Stimulated activated CD4-positive, alpha-beta T cell treated with anti-CD3 and anti-CD28 coated beads, Interleukin-1b, Interleukin-23, amount 100 ng/mL, for 4 hours (primary cell): ENCODE results near the gene SMIM43.
"Not testable (repeated sequence)": the region's sequence is repeated elsewhere in the genome, so short reads cannot be mapped to it uniquely, and the experiment has no call there.

Source experiments
- DNase-seq, 2 donors: peaks; one replicate each; pipeline ENCODE4 v3.0.0-alpha.2; 2020; ENCODE audit warnings: low read depth in 2 of 2

SMIM43 gene

DNA sequence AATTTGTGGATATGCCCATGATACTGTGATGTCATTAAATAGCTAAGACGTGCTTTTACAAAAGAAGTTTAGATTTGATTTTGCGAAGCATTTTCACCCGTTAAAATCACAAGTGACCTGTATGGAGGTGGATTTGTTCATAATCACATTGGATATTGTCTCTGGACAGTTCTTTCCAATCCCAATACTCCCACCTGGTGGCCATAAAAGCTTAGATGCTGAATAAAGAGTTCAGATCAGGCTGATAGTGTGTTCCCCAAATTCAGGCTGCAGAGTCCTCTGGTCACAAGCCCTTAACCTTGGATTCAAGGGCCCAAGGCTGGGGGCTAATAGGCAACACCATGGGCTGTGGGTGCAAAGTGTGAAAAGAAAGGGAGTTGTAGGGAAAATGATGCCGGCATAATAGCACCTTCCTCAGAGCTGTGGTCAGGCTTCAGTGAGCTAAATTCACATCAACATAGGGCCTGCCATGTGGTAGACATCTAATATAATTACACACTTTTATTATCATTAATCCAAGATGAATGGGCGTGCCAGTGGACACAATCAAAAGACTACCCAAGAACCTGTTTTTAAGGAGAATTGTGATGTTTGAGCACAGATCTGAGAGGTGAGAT, 28.1 kb downstream of the SMIM43 start:
- no peak for DNase-seq

DNA sequence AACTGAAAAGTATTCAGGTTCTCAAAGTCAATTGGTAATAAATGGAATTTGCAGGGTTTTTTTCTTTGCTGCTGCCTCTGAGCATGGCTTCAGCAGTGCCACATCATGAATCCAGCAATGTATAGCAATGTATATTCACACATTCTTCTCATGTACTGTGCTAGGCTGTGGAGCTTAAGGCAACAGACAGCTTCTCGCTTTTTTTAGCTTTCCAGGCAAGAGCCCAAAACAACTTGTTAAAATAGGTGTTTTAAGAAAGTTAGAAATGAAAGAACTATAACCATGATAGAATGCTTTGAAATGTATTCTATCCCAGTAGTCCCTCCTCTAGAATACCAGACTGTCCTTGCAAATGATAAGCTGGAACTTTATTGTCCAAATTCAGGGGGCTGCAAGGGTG, 30.4 kb downstream of the SMIM43 start:
- DNase-seq, result no peak

DNA sequence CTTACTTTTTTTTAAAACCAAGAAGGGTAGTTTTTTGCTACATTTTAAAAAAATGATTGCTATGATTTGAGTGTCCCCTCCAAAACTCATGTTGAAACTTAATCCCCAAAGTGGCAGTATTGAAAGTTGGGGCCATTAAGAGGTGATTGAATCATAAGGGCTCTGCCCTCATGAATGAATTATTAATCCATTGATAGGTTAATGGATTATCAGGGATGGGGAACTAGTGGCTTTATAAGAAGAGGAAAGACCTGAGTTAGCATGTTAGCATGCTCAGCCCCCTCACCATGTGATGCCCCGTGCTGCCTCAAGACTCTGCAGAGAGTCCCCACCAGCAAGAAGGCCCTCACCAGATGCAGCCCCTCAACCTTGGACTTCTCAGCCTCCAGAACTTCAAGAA, 31.0 kb downstream of the SMIM43 start:
- no peak for DNase-seq

DNA sequence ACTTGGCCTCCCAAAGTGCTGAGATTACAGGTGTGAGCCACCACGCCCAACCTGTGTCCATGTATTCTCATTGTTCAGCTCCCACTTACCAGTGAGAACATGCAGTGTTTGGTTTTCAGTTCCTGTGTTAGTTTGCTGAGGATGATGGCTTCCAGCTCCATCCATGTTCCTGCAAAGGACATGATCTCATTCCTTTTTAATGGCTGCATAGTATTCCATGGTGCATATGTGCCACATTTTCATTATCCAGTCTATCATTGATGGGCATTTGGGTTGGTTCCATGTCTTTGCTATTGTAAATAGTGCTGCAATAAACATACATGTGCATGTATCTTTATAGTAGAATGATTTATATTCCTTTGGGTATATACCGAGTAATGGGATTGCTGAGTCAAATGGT, 35.2 kb downstream of the SMIM43 start:
- not testable (repeated sequence) for DNase-seq

DNA sequence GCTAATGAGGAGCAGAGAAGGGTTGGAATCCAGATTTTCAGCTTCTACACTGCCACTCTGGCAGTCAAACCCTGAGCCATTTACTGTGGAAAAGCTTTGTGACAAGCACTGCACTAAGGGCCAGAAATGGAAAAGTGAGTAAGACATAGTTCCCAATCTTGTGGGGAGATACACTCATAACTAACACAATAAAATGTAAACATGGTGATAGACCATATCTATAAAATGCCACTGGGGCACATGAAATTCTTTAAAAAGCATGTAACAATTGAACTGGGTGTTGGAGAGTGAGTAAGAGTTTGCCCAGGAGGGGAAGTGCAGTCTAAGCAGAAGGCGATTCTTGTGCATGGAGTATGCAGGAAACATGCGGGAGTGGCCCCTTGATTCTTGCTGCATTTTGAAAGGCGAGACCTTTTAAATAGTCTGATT, 36.2 kb downstream of the SMIM43 start:
- DNase-seq, result no peak

DNA sequence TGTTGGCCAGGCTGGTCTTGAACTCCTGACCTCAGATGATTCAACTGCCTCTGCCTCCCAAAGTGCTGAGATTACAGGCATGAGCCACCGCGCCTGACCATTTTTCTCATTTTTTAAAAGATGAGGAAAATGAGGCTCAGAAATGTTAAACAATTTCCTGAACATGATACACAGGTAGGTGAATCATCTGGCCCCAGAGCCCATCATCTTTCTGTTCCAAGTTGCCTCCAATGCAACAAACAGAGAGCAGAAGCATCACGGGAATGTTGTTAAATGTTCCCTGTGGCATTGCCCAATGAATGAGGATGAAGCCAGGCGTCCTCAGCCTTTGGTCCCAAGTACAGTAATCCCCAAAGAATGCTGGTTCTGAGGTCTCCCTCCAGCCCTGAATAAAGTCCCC, 36.9 kb downstream of the SMIM43 start:
- DNase-seq, result no peak

DNA sequence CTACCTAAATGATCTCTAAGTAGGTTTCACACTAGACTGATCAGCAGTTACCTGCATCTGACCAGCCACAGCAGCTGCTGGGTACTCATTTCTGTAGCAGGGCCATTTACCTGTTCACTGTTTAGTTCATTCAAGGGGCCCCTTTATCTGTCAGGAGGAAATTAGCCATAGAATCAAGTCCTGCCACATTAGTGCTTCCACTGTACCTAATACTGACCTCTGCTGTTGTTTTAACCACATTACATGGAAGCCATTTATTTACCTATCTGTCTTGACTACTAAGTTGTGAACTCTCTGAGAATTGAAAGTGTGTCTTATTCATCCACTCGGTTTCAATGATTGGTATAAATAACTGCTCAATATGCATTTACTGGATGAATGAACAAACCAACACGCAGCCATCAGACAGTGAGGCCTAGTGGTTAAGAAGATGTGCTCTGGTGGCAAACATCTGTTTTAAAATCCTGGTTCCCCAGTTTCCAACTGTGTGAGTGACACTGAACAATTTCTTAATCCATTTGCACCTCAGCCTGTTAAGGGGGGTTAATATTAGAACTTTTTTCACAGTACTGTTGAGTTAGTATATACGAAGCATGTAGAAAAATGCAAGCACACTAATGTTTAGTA, 38.2 kb downstream of the SMIM43 start:
- DNase-seq, result no peak

DNA sequence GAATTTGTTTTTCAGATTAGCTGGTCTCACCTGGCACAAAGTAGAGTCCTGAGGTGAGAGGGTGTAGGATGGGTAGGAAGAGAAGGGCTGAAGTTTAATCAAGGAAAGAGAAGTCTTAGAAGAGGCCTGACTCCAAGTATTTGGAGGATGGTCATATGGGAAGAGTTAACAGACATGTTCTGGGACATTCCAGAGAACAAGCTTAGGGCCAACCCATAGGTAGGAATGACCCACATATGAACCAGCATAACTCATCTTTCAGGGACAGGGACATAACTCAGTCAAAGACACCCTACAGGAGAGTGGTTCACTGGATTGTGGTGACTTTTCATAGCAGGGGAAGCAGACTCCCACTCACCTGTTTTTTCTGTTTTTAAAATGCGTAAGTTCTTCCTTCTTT, 40.3 kb downstream of the SMIM43 start:
- DNase-seq, result no peak

DNA sequence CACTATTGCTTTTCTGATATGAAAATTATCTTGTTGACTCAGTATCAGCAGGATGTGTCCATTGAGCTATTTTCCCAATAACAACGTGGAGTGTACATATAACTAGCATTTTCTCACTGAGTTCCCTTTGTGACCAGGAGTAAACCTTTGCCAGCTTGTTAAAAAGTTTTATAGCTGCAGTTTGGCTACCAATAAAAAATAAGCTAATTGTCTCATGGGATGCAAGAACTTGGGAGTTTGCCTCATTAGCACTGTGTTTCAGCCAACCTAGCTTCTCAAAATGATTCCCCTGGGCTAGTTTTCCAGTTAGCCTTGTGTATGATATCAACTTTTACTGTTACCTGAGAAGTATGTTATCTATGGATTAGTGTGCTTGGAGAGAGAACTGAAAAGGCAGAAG, 43.3 kb downstream of the SMIM43 start:
- DNase-seq, result no peak

DNA sequence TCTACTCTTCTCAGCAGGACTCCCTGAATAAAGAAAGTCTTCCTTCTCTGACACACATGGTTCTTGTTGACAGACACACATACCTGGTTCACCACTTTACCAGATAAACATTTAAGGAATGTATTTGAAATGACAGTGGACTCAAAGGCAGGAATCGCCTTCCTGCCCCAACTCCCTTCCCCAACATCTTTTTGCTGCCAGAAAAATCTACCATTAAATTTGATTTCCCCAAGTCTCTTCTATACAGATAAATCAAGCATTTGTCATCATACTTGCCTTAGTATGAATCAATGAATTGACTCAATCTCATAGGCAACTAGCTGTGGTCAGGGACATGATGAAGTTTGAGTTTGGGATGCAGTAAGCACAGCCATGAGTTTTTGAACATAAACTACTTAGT, 44.9 kb downstream of the SMIM43 start:
- no peak for DNase-seq

DNA sequence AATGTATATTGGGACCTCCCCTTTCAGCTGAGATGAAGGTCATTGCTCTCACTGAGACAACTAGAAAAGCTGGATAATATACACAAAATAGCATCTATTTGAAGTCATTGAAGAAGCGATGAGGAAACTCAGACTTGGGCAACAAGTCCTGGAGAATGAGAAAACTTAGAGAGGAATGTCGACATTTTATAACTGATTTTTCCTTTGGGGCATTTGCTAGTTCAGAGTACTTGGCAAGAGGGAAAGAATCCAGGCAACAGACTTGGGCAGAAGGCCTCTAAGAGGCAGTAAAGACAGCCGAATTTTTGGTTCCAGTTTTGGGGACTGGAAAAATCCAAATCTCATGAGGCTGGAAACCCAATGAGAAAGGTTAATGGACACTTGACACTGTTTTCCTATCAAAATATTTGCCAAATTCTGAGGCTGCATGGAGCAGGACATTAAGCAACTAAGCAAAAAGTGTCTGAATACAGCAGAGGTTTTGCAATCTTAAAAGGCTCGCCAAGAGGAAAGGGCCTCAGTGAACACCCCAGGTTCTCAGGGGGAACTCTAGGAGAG, 47.2 kb downstream of the SMIM43 start:
- no peak for DNase-seq

DNA sequence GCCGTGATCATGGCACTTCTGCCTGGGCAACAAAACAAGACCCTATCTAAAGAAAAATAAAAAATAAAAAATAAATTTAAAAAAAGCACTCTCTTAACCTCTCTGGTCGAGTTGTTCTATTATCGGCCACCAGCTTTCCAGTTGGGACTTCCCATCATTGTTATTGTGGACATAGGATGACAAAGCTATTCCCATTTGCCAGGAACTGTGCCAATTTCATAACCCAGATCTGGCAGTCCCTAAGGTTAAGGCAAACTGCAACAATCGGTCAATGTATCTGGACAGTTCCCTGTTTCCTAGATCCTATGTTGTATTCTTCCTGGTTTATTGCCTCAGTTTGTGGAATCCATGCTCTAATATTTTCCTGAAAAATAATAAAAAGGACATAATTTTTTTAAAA, 50.4 kb downstream of the SMIM43 start:
- DNase-seq, result no peak

DNA sequence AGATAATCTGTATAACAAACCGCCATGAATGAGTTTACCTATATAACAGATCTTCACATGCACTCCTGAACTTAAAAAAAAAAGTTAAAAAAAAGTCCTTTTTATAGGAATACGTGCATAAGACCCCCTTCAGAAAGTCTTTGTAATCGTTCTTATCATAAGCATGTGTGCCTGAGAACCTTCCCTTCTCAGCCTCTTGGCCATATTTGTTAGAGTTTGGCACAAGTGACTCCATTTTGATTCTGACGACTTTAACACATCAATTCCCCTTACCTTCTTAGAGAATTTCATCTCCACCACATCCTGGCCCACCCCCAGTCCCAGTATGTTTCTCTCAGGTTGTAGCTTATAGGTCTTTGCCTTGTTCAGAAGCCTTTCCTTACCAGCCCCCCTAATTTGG, 52.2 kb downstream of the SMIM43 start:
- no peak for DNase-seq

DNA sequence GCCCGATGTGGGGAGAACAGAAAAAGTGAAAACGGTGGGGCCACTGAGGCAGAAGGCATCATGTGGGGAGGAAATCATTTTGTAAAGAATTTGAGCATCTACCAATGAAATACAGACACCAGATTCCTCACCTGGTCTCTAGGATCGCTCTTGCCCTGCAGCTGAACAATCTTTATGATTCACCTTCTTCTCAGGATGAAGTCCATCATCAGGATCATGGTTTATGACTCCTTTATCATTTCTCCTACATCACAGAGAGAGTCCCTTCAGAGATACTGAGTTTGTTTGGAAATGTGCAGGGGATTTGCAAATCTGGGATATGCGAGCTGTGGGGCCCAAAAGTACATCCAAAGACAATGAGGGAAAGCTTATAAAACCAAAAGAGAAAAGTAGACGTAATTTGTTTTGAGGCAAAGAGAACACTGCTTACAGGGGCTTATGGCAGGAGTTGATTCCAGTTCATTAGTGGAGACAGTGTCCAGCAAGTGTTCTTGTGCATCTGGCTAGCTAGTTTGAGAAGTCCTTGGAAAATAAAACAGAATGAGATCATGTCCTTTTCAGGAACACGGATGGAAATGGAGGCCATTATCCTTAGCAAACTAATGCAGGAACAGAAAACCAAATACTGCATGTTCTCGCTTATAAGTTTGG, 52.8 kb downstream of the SMIM43 start:
- DNase-seq, result no peak

DNA sequence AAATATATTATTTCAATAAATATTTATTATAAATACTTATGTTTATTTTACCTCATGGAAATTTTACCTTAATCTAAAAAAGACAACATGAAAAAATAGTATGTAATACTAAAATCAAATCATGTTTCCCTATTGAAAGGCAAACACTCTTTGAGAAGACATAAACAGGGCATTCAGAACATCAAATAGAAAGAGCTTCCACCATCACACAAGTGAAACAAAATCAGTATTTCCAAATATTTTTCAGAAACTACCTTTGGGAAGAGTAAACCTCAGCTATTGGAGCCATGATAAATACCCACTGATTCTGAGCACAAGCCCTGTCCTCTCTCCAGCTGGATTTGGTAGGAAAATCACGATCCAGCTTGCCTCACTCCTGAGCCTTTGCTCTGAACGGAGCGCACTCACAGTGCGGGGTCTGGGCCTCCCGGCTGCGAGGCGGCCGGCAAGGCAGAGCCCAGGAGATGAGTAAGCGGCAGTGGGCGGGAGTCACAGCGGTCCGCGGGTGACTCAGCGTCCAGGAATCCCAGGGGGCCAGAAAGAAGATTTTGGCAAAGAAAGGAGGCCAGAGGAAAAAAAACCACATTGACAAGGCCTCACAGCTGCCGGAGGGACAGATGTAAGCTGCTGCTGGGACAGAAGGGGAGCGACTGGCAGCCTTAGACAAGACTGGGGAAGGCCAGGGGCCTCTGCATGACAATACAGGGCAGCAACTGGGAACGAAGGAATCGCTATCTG, 53.5 kb downstream of the SMIM43 start:
- peak in 1 of 2 donors; percentile 10 for DNase-seq

DNA sequence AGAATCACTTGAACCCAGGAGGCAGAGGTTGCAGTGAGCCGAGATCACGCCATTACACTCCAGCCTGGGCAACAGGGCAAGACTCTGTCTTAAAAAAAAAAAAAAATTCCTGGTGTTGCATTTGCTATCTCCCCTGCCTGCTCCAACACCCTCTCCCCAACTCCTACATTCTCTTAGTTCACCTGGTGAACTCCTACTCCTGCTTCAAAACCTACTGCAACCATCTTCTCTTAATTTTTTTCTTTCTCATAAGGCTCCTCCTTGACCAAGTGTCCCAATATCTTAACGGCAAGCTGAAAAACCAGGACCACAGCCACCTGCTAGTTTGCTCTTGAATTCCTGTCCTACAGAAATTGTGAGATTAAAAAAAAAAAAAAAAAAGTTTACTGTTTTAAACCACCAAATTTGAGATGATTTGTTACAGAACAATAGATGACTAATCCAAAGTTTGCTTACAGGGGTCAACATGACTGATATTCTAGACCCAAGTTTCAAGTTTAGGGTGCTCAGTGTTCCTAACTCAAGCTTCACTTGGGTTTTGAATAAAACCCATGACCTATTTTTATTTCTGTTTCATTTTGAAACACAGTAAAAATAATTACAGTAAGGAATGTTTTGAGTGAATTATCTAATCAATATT, 55.1 kb downstream of the SMIM43 start:
- no peak for DNase-seq
